Activated T-helper 17 cell treated with anti-CD3 and anti-CD28 coated beads, Interleukin-2, amount 50 U/mL, for 72 hours (primary cell): Measurements from ENCODE around the gene RHBDL3. TPM values are rescaled to one million over a fixed set of nuclear protein-coding genes. Genes with fewer than 3 reads are reported as not detected.
"Not testable (repeated sequence)": the region's sequence is repeated elsewhere in the genome, so short reads cannot be mapped to it uniquely, and the experiment has no call there.

Source experiments
- ATAC-seq: fragments of 150-1000 bp; cut with Tn5 transposase; replicated peaks from 2 replicates; pipeline ENCODE4 v1.10.0; 2021; ENCODE audit warnings: mild to moderate bottlenecking, moderate library complexity
- H3K27ac Mint-ChIP-seq: one replicate; pipeline ENCODE4 v1.8.0; 2022; ENCODE audit warnings: mixed read lengths
- H3K27me3 Mint-ChIP-seq: one replicate; pipeline ENCODE4 v1.8.0; 2022; ENCODE audit warnings: mixed read lengths
- H3K36me3 Mint-ChIP-seq: one replicate; pipeline ENCODE4 v1.8.0; 2022; ENCODE audit warnings: low read depth, mild to moderate bottlenecking, mixed read lengths
- H3K4me1 Mint-ChIP-seq: one replicate; pipeline ENCODE4 v1.8.0; 2022; ENCODE audit warnings: mixed read lengths
- H3K4me3 Mint-ChIP-seq: one replicate; pipeline ENCODE4 v1.8.0; 2022; ENCODE audit warnings: mild to moderate bottlenecking, mixed read lengths
- H3K9me3 Mint-ChIP-seq: one replicate; pipeline ENCODE4 v1.8.0; 2022; ENCODE audit warnings: mixed read lengths
- total RNA-seq, 2 donors: library from RNA; stranded (reverse); gene quantifications; one replicate each; pipeline ENCODE4 v1.2.3, GENCODE V29; 2022

Gene RHBDL3
- total RNA-seq, 2 donors from 2014 or later = 0.13 TPM; not detected in 1

- no peaks in the 10 kb centered on the region for H3K4me1 Mint-ChIP-seq
- H3K9me3 Mint-ChIP-seq = no peaks in the 10 kb centered on the region
- no peak for ATAC-seq
- H3K4me3 Mint-ChIP-seq = no peak overlapping the region
- H3K36me3 Mint-ChIP-seq = no peaks in the 10 kb centered on the region
- H3K27me3 Mint-ChIP-seq = peaks cover 21% of the 10 kb centered on the region
- H3K27ac Mint-ChIP-seq = no peak overlapping the region
These were observed 6.0 kb upstream of the RHBDL3 start for GRCh38 chr17:32259586-32259985.

GRCh38 chr17:32261417-32261736 is 4.3 kb upstream of the RHBDL3 start:
- Mint-ChIP-seq H3K36me3 (no peaks in the 10 kb centered on the region), H3K4me1 (no peaks in the 10 kb centered on the region), H3K9me3 (no peaks in the 10 kb centered on the region), H3K4me3 (no peak overlapping the region), H3K27me3 (peaks cover 28% of the 10 kb centered on the region), H3K27ac (no peak overlapping the region)
- no peak for ATAC-seq

- Mint-ChIP-seq H3K27me3 (peaks cover 31% of the 10 kb centered on the region), H3K4me1 (no peaks in the 10 kb centered on the region), H3K9me3 (no peaks in the 10 kb centered on the region), H3K36me3 (no peaks in the 10 kb centered on the region), H3K4me3 (no peak overlapping the region), H3K27ac (no peak overlapping the region)
- no peak for ATAC-seq
These were observed 3.6 kb upstream of the RHBDL3 start for GRCh38 chr17:32261936-32262510.

GRCh38 chr17:32263515-32263914 is 2.1 kb upstream of the RHBDL3 start:
- H3K27ac Mint-ChIP-seq, H3K9me3 Mint-ChIP-seq, ATAC-seq, H3K4me1 Mint-ChIP-seq, H3K36me3 Mint-ChIP-seq, H3K4me3 Mint-ChIP-seq: not testable (repeated sequence)
- H3K27me3 Mint-ChIP-seq = peaks cover 44% of the 10 kb centered on the region

- no peak overlapping the region for H3K27ac Mint-ChIP-seq
- H3K9me3 Mint-ChIP-seq = no peaks in the 10 kb centered on the region
- peaks cover 50% of the 10 kb centered on the region for H3K27me3 Mint-ChIP-seq
- H3K4me1 Mint-ChIP-seq = peaks cover 9% of the 10 kb centered on the region
- no peaks in the 10 kb centered on the region for H3K36me3 Mint-ChIP-seq
- no peak for ATAC-seq
- peak overlapping the region; percentile 73 for H3K4me3 Mint-ChIP-seq
These were observed 1.4 kb upstream of the RHBDL3 start for GRCh38 chr17:32264140-32264799.

GRCh38 chr17:32264823-32265191 is 825 bp upstream of the RHBDL3 start:
- Mint-ChIP-seq H3K4me3 (peak overlapping the region; percentile 73), H3K9me3 (no peaks in the 10 kb centered on the region), H3K36me3 (no peaks in the 10 kb centered on the region), H3K4me1 (peaks cover 9% of the 10 kb centered on the region), H3K27ac (no peak overlapping the region), H3K27me3 (peaks cover 54% of the 10 kb centered on the region)
- no peak for ATAC-seq

DNA sequence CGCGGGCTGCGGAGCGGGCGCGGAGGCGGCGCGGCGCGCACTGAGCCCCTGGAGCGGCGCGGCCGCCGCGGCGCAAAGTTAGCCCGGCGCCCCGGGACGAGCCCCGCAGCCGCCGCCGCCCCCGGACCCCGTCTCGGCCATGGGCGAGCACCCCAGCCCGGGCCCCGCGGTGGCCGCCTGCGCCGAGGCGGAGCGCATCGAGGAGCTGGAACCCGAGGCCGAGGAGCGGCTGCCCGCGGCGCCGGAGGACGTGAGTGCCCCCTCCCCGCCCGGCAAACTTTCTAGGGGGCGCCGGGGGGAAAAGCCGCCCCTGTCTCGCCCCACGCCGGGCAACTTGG is 388 bp downstream of the RHBDL3 start:
- ATAC-seq = peak; percentile 2

DNA sequence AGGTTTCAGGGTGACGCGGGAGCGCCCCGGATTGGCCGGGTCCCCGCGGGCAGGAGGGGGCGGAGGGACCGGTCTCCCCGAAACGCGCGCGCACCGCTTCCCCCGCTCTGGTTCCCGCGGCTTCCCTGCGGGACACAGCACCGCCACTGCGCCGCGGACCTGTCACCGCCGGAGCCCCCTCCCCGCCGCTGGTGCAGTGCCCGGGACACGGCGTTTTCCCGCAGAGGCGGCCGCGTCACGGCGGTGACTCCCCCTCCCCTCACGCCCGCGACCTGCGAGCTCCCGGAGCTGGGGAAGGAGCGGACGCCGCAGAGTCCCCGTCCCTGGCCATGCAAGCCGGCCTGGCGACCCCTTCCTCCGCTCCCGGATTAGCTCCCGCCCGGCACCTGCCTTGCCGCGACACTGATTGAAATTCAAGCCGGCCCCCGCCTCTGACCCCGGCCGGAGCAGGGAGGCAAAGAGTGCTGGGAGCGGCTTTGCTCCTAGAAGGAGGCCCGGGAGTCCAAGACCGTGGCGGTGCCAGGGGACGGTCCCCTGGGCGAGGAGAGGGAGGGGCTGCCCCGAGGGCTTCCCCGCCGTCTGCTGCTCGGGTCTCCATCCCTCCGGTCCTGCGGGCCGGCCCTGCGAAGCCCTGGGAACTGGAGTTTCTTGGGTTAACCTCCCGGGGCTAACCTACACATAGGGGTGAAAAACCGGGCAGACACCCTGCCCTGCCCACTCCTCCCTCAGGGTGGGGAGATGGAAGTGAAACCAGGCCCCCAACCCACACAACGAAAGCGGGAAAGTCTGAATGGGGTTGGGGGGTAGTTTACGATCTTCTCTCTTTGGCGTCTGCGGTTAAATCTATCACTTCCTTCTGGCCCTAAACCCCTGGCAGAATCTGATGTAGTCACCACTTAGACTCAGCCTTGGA is 1.0 kb downstream of the RHBDL3 start:
- ATAC-seq = peak; percentile 40
- Mint-ChIP-seq H3K27ac (no peak overlapping the region), H3K9me3 (no peaks in the 10 kb centered on the region), H3K27me3 (peaks cover 64% of the 10 kb centered on the region), H3K36me3 (no peaks in the 10 kb centered on the region), H3K4me1 (peaks cover 9% of the 10 kb centered on the region), H3K4me3 (peak overlapping the region; percentile 68)

More for the DNA sequence above, 388 bp downstream of the RHBDL3 start:
- no peak overlapping the region for H3K4me3 Mint-ChIP-seq
- H3K27me3 Mint-ChIP-seq = peaks cover 60% of the 10 kb centered on the region
- H3K4me1 Mint-ChIP-seq = peaks cover 9% of the 10 kb centered on the region
- no peaks in the 10 kb centered on the region for H3K36me3 Mint-ChIP-seq
- H3K27ac Mint-ChIP-seq = no peak overlapping the region
- no peaks in the 10 kb centered on the region for H3K9me3 Mint-ChIP-seq

GRCh38 chr17:32267690-32268205 is 2.1 kb downstream of the RHBDL3 start:
- H3K4me1 Mint-ChIP-seq = peaks cover 9% of the 10 kb centered on the region
- H3K9me3 Mint-ChIP-seq = no peaks in the 10 kb centered on the region
- ATAC-seq = peak; percentile 46
- peaks cover 58% of the 10 kb centered on the region for H3K27me3 Mint-ChIP-seq
- no peak overlapping the region for H3K27ac Mint-ChIP-seq
- peak overlapping the region; percentile 68 for H3K4me3 Mint-ChIP-seq
- no peaks in the 10 kb centered on the region for H3K36me3 Mint-ChIP-seq

- Mint-ChIP-seq H3K9me3 (no peaks in the 10 kb centered on the region), H3K4me3 (no peak overlapping the region), H3K27ac (no peak overlapping the region), H3K36me3 (no peaks in the 10 kb centered on the region), H3K4me1 (peaks cover 9% of the 10 kb centered on the region), H3K27me3 (peaks cover 56% of the 10 kb centered on the region)
- no peak for ATAC-seq
These were observed 3.2 kb downstream of the RHBDL3 start for GRCh38 chr17:32268734-32269288.

- H3K9me3 Mint-ChIP-seq = no peaks in the 10 kb centered on the region
- peaks cover 51% of the 10 kb centered on the region for H3K27me3 Mint-ChIP-seq
- no peak overlapping the region for H3K27ac Mint-ChIP-seq
- no peak overlapping the region for H3K4me3 Mint-ChIP-seq
- H3K36me3 Mint-ChIP-seq = no peaks in the 10 kb centered on the region
- ATAC-seq = no peak
- peaks cover 9% of the 10 kb centered on the region for H3K4me1 Mint-ChIP-seq
These were observed 3.7 kb downstream of the RHBDL3 start for GRCh38 chr17:32269377-32269776.

GRCh38 chr17:32271844-32272243 is 6.2 kb downstream of the RHBDL3 start:
- Mint-ChIP-seq H3K27ac (no peak overlapping the region), H3K9me3 (no peaks in the 10 kb centered on the region), H3K27me3 (peaks cover 40% of the 10 kb centered on the region), H3K4me1 (peaks cover 9% of the 10 kb centered on the region), H3K36me3 (no peaks in the 10 kb centered on the region), H3K4me3 (no peak overlapping the region)
- ATAC-seq = no peak

GRCh38 chr17:32274101-32274500 is 8.5 kb downstream of the RHBDL3 start:
- no peak for ATAC-seq
- Mint-ChIP-seq H3K4me3 (no peak overlapping the region), H3K27ac (no peak overlapping the region), H3K9me3 (no peaks in the 10 kb centered on the region), H3K27me3 (peaks cover 20% of the 10 kb centered on the region), H3K4me1 (no peaks in the 10 kb centered on the region), H3K36me3 (no peaks in the 10 kb centered on the region)

GRCh38 chr17:32274643-32275042 is 9.0 kb downstream of the RHBDL3 start:
- no peaks in the 10 kb centered on the region for H3K4me1 Mint-ChIP-seq
- no peak overlapping the region for H3K4me3 Mint-ChIP-seq
- ATAC-seq = no peak

More at GRCh38 chr17:32274643-32275042, 9.0 kb downstream of the RHBDL3 start:
- no peaks in the 10 kb centered on the region for H3K9me3 Mint-ChIP-seq
- H3K36me3 Mint-ChIP-seq = no peaks in the 10 kb centered on the region
- H3K27ac Mint-ChIP-seq = no peak overlapping the region
- H3K27me3 Mint-ChIP-seq = peaks cover 17% of the 10 kb centered on the region
